Lung (tissue), 12 donors: ENCODE data around the gene SLIT2. TPM values are rescaled to one million over a fixed set of nuclear protein-coding genes. Genes with fewer than 3 reads are reported as not detected.

Experiments
- ATAC-seq: fragments of 200-7000 bp; cut with Tn5 transposase; one replicate; pipeline ENCODE4 v1.9.1; 2020; ENCODE audit warnings: moderate number of reproducible peaks; ENCODE audit not compliant: insufficient read depth, low FRiP score
- DNase-seq, 3 donors: peaks; one replicate each; pipeline ENCODE4 v3.0.0-alpha.2; 2013 to 2017
- H3K27ac ChIP-seq, 2 donors: one replicate each; pipeline ENCODE4 v1.5.1; 2013; ENCODE audit warnings: mild to moderate bottlenecking in 2 of 2, moderate library complexity in 2 of 2, control low read depth in 1 of 2, inconsistent platforms in 1 of 2, low read depth in 1 of 2, low read length in 1 of 2
- H3K27me3 ChIP-seq, 3 donors: one replicate each; pipeline ENCODE4 v1.5.1; 2013; ENCODE audit warnings: low read length in 2 of 3; ENCODE audit not compliant: control insufficient read depth in 3 of 3, insufficient read depth in 3 of 3
- H3K36me3 ChIP-seq, 4 donors: one replicate each; pipeline ENCODE4 v1.5.1; 2013; ENCODE audit warnings: low read length in 4 of 4, mild to moderate bottlenecking in 1 of 4, moderate library complexity in 1 of 4; ENCODE audit not compliant: control insufficient read depth in 4 of 4, insufficient read depth in 4 of 4
- H3K4me1 ChIP-seq, 5 donors: one replicate each; pipeline ENCODE4 v1.5.1; 2013; ENCODE audit warnings: low read length in 5 of 5, mild to moderate bottlenecking in 2 of 5, moderate library complexity in 1 of 5; ENCODE audit not compliant: control insufficient read depth in 5 of 5, insufficient read depth in 5 of 5
- H3K4me3 ChIP-seq: one replicate; pipeline ENCODE4 v1.5.1; 2013; ENCODE audit warnings: mild to moderate bottlenecking, control low read depth, moderate library complexity
- H3K9ac ChIP-seq, 2 donors: one replicate each; pipeline ENCODE4 v1.5.1; 2013; ENCODE audit warnings: low read length in 2 of 2, control low read depth in 1 of 2; ENCODE audit not compliant: insufficient read depth in 1 of 2
- H3K9me3 ChIP-seq, 4 donors: one replicate each; pipeline ENCODE4 v1.5.1; 2013; ENCODE audit warnings: low read length in 3 of 4, mild to moderate bottlenecking in 1 of 4, moderate library complexity in 1 of 4; ENCODE audit not compliant: control insufficient read depth in 4 of 4, insufficient read depth in 3 of 4
- WGBS, 2 donors: extraction: QIAGEN DNeasy Blood & Tissue Kit; methylation state at CpG; one replicate each; pipeline ENCODE4 v1.1.7; 2013; 5-methylcytosine and 5-hydroxymethylcytosine counted together
- polyA plus RNA-seq, 2 donors: library from polyadenylated mRNA; stranded (reverse); fragments of 200-250 nt; gene quantifications; one replicate each; pipeline ENCODE4 v1.2.1, GENCODE V29; 2013
- total RNA-seq, 2 donors: library from RNA; depleted of rRNA in 1 of 2; stranded (reverse); fragments of >200 nt in 1 of 2; gene quantifications; one replicate each; pipeline ENCODE4 v1.2.1, GENCODE V29; 2014 to 2021
- TF ChIP-seq, protein P1 (sequence below): IDR thresholded peaks from 2 replicates; pipeline ENCODE4 v1.5.1; 2012; ENCODE audit warnings: mild to moderate bottlenecking; ENCODE audit errors: control extremely low read depth, extremely low read depth
- donor health status: control.
- donor health status: control.
- donor health status: Bipolar disorder and iron deficiency.
- donor health status: healthy.
- donor health status: DM: yes; HTN: yes; CAD: no.

The SLIT2 gene
- total and polyA plus RNA-seq, 4 donors, result 6.6 to 159 (median 32.4) TPM

DNA sequence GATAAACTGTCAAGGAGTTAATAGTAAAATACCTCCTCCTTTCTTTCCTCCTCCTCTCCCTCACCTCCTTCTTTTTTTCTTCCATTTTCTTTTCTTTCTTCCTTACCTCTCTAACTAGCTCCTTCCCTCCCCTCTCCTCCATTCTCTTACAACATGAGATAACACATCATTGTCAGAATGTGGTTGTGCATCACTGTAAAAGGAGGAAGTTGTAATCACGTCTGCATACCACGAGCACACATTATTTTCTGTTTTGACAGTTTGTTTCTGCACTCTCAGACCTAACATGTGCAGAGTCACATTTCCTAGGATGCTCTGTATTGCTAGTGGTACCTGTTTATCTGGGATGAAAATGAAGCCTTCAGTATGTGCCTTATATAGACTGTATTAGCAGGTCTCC, 9.1 kb downstream of the SLIT2 start:
- Histone ChIP-seq H3K27me3 (no peaks in the 10 kb centered on the region), H3K9ac (no peak overlapping the region), H3K36me3 (peaks cover 0 to 46% (median 17%) of the 10 kb centered on the region in 4 donors), H3K9me3 (no peaks in the 10 kb centered on the region), H3K27ac (no peak overlapping the region), H3K4me1 (peaks cover 0 to 38% (median 4%) of the 10 kb centered on the region in 5 donors), H3K4me3 (no peak overlapping the region)
- TF ChIP-seq, protein P1, sequence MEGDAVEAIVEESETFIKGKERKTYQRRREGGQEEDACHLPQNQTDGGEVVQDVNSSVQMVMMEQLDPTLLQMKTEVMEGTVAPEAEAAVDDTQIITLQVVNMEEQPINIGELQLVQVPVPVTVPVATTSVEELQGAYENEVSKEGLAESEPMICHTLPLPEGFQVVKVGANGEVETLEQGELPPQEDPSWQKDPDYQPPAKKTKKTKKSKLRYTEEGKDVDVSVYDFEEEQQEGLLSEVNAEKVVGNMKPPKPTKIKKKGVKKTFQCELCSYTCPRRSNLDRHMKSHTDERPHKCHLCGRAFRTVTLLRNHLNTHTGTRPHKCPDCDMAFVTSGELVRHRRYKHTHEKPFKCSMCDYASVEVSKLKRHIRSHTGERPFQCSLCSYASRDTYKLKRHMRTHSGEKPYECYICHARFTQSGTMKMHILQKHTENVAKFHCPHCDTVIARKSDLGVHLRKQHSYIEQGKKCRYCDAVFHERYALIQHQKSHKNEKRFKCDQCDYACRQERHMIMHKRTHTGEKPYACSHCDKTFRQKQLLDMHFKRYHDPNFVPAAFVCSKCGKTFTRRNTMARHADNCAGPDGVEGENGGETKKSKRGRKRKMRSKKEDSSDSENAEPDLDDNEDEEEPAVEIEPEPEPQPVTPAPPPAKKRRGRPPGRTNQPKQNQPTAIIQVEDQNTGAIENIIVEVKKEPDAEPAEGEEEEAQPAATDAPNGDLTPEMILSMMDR, result no peak
- WGBS, 2 donors, result 11 to 20% methylated on average over 2 of the region's 2 CpGs
- ATAC-seq (no peak), DNase-seq (peak in 1 of 3 donors; percentile 4)

DNA sequence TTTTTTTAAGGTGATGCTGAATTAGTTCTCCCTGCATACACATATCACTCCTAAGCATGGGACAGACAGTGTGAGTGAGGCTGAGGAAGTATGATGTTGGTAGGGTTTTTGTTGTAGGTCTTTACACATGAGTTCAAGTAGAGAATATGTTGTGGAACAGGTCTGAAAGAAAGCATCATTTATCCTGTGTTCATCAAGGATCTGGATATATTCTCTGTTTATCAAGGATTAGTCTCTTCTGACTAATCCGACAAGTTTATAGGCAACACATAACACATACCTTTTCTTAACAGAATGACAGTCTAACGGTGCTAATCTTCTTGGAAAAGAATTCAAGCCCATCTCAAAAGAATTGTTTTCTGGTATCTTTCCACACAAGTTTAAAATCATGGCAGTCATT, 10.5 kb downstream of the SLIT2 start:
- ATAC-seq (no peak), DNase-seq (peak in 1 of 3 donors; percentile 0)
- Histone ChIP-seq H3K9ac (no peak overlapping the region), H3K9me3 (no peaks in the 10 kb centered on the region), H3K4me3 (no peak overlapping the region), H3K4me1 (peaks cover 0 to 42% (median 4%) of the 10 kb centered on the region in 5 donors), H3K27ac (no peak overlapping the region), H3K36me3 (peaks cover 0 to 52% (median 17%) of the 10 kb centered on the region in 4 donors), H3K27me3 (no peaks in the 10 kb centered on the region)
- TF ChIP-seq, protein P1, result no peak
- WGBS, 2 donors, result 74 to 77% methylated on average over 2 of the region's 2 CpGs

DNA sequence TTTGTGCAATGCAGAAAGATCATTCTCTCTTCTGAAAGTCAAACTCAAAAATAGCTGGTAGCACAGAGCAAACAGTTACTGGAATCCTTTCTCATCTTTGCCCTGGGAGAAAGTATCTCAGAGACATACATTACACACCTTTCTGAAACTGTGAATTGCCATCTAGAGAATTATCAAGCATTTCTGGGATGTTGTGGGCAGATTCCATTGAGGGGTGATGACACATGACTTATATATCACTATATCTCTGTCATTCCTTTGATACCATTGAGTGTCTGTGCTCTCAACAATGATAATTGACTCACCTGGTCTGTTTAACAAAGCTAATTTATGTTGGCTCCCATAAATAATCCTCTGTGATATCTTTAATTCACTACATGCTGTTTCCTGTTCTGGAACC, 13.0 kb downstream of the SLIT2 start:
- no peaks in the 10 kb centered on the region for H3K27me3 ChIP-seq
- H3K9ac ChIP-seq, result no peak overlapping the region
- no peak overlapping the region for H3K4me3 ChIP-seq
- no peak overlapping the region for H3K27ac ChIP-seq
- peaks cover 0 to 28% (median 1%) of the 10 kb centered on the region in 5 donors for H3K4me1 ChIP-seq
- no peaks in the 10 kb centered on the region for H3K9me3 ChIP-seq
- ATAC-seq (no peak), DNase-seq (no peak)
- TF ChIP-seq, protein P1, result no peak
- peaks cover 0 to 61% (median 21%) of the 10 kb centered on the region in 4 donors for H3K36me3 ChIP-seq

DNA sequence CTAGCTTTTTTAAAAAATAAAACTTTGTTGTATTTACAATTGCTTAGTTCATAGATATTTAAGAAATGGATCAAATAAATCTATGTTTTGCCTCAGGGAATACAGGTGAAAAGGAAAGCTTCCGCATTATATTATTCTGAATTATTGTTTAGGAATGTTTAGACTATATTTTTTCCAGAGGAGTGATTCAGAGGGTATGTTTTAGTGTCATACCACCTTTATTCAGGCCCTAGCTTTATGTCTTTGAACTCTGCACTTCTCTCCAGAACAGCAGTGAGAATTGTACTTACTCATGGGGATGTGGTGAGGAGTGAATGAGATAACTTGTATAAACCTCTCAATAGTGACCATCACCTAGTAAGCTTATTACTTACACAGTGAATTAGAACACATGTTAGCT, 14.0 kb downstream of the SLIT2 start:
- WGBS, 2 donors, result 91 to 98% methylated on average over 1 of the region's 1 CpG
- Histone ChIP-seq H3K4me3 (no peak overlapping the region), H3K27me3 (no peaks in the 10 kb centered on the region), H3K36me3 (peaks cover 0 to 56% (median 21%) of the 10 kb centered on the region in 4 donors), H3K9me3 (no peaks in the 10 kb centered on the region), H3K4me1 (peaks cover 0 to 26% (median 0%) of the 10 kb centered on the region in 5 donors), H3K9ac (no peak overlapping the region), H3K27ac (no peak overlapping the region)
- ATAC-seq (no peak), DNase-seq (no peak)
- TF ChIP-seq, protein P1, result no peak
